Heart right ventricle (tissue), 16 donors: Measurements from ENCODE around the gene IL1R2. TPM values are rescaled to one million over a fixed set of nuclear protein-coding genes. Genes with fewer than 3 reads are reported as not detected.

Experiments
- ATAC-seq, 8 donors: fragments of 200-7000 bp; cut with Tn5 transposase; one replicate each; pipeline ENCODE4 v1.9.1; 2020; ENCODE audit warnings: mild to moderate bottlenecking in 8 of 8, moderate library complexity in 8 of 8, moderate number of reproducible peaks in 1 of 8
- DNase-seq, 2 donors: peaks; one replicate each; pipeline ENCODE4 v3.0.0-alpha.2; 2020
- H3K27ac ChIP-seq, 10 donors: fragments of 200-600 bp; sonication (generic) in 2 of 10; one replicate each; pipeline versions ENCODE4 v1.5.0 to v1.8.0; 2020 to 2022; ENCODE audit warnings: mild to moderate bottlenecking in 3 of 10
- H3K27me3 ChIP-seq, 7 donors: fragments of 200-600 bp; one replicate each; pipeline ENCODE4 v1.8.0; 2021 to 2022; ENCODE audit warnings: mild to moderate bottlenecking in 2 of 7
- H3K36me3 ChIP-seq, 9 donors: fragments of 200-600 bp; sonication (generic) in 1 of 9; one replicate each; pipeline versions ENCODE4 v1.5.0 to v1.8.0; 2020 to 2022; ENCODE audit warnings: mild to moderate bottlenecking in 2 of 9
- H3K4me1 ChIP-seq, 9 donors: fragments of 200-600 bp; sonication (generic) in 1 of 9; one replicate each; pipeline versions ENCODE4 v1.5.0 to v1.8.0; 2020 to 2022; ENCODE audit warnings: mild to moderate bottlenecking in 4 of 9
- H3K4me3 ChIP-seq, 10 donors: fragments of 200-600 bp; sonication (generic) in 2 of 10; one replicate each; pipeline versions ENCODE4 v1.5.0 to v1.8.0; 2020 to 2022; ENCODE audit warnings: mild to moderate bottlenecking in 7 of 10, moderate library complexity in 2 of 10
- H3K9me3 ChIP-seq, 11 donors: fragments of 200-600 bp in 10 of 11; sonication (generic) in 2 of 11; one replicate each; pipeline versions ENCODE4 v1.5.0 to v1.8.0; 2013 to 2022; ENCODE audit warnings: mild to moderate bottlenecking in 2 of 11, control low read depth in 1 of 11, moderate library complexity in 1 of 11
- WGBS, 2 donors: extraction: QIAGEN DNeasy Blood & Tissue Kit; methylation state at CpG; one replicate each; pipeline ENCODE4 v1.1.7; 2013; ENCODE audit warnings: inconsistent platforms in 1 of 2; 5-methylcytosine and 5-hydroxymethylcytosine counted together
- intact Hi-C, 10 donors: fragments of 100-400 bp; cut with DNase I; formaldehyde crosslinking; loops; one replicate each; pipeline versions ENCODE4 v1.11.1 to v1.14.2; 2022
- polyA plus RNA-seq, 2 donors: library from polyadenylated mRNA; stranded (reverse); fragments of 200-250 nt; gene quantifications; one replicate each; pipeline ENCODE4 v1.2.3, GENCODE V29; 2013
- total RNA-seq, 10 donors: library from RNA; stranded (reverse); fragmentation: NEBNext Ultra II Directional in 3 of 10; extraction: Animal tissue kit (Norgen Biotek cat#: 25700) in 3 of 10; gene quantifications; one replicate each; pipeline versions ENCODE4 v1.2.1 to v1.2.4, GENCODE V29; 2021 to 2023
- TF ChIP-seq, protein P1 (sequence below), 9 donors: fragments of 200-600 bp; sonication (generic) in 2 of 9; IDR thresholded peaks; one replicate each; pipeline versions ENCODE4 v1.5.0 to v1.8.0; 2021 to 2022; ENCODE audit warnings: antibody characterized with exemption in 9 of 9, mild to moderate bottlenecking in 5 of 9, moderate library complexity in 1 of 9
- donor health status: Arrhythmogenic right ventricular cardiomyopathy.
- donor health status: ischemic (EF 13 %, LVEDD 7.1; RV severe dilation, severe dysfunction).
- donor health status: healthy with polysubstance abuse.
- donor health status: DM: no; HTN: yes; CAD: no.
- donor health status: DM: no; HTN: no; CAD: no.
- donor health status: ischemic (EF 25% LVEDD 6.9; RV normal size, moderate dysfunction).
- donor health status: ischemic (EF 25% LVEDD 5.7; RV mildly dilated, moderate dysfunction).
- donor health status: healthy.
- donor health status: DM: yes; HTN: yes; CAD: no.
- donor health status: Ischemic cardiomyopathy.
- donor health status: ischemic (EF 35%, LVEDD 5.7; RV mildly dilated, moderate dysfunction).
- donor health status: nonischemic (EF 11% LVEDD 7.7; RV severe dilation, severe dysfunction).
- donor health status: DM: yes; HTN: yes; CAD: no.
- donor health status: PGD.
- donor health status: ischemic (EF 29% LVEDD 5.4; RV normal size, mild dysfunction).
- donor health status: nonischemic (EF 23%, LVEDD 6.1; RV moderate dilation, normal function).

The IL1R2 gene
- total and polyA plus RNA-seq, 12 donors: 0.34 to 9.4 (median 1.5) TPM; not detected in 2

- Histone ChIP-seq H3K9me3 (no peaks in the 10 kb centered on the region), H3K27me3 (no peaks in the 10 kb centered on the region), H3K36me3 (no peaks in the 10 kb centered on the region), H3K27ac (no peak overlapping the region), H3K4me3 (no peak overlapping the region), H3K4me1 (peaks cover 6 to 23% (median 14%) of the 10 kb centered on the region in 9 donors)
- no peak for ATAC-seq
- intact Hi-C loops: no loop called here
- TF ChIP-seq, protein P1, sequence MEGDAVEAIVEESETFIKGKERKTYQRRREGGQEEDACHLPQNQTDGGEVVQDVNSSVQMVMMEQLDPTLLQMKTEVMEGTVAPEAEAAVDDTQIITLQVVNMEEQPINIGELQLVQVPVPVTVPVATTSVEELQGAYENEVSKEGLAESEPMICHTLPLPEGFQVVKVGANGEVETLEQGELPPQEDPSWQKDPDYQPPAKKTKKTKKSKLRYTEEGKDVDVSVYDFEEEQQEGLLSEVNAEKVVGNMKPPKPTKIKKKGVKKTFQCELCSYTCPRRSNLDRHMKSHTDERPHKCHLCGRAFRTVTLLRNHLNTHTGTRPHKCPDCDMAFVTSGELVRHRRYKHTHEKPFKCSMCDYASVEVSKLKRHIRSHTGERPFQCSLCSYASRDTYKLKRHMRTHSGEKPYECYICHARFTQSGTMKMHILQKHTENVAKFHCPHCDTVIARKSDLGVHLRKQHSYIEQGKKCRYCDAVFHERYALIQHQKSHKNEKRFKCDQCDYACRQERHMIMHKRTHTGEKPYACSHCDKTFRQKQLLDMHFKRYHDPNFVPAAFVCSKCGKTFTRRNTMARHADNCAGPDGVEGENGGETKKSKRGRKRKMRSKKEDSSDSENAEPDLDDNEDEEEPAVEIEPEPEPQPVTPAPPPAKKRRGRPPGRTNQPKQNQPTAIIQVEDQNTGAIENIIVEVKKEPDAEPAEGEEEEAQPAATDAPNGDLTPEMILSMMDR (IDR thresholded peaks at IDR 0.05): peak in 1 of 9 donors; percentile 13
- no peak for DNase-seq
- 69 to 81% methylated on average over 6 of the region's 6 CpGs for WGBS, 2 donors
These were observed 82.5 kb downstream of the IL1R2 start for GRCh38 chr2:102074152-102074783.

DNA sequence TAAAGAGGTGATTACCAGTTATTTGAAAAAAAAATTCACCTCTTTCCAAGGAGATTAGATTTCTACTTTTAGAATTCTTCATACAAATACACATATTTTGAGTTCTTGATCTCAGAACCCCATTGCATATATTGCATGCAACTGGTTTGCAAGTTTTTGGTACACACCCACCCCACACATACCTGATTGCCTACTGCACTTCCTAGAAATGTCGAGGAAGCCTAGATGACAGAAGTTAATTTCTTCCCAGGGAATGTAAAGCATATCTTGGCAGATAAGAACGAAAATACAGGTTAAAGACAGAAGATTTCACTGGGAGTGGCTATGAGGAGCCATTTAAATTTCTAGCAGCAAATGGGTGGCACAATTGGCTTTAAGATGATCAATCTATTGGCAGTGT, 83.7 kb downstream of the IL1R2 start:
- Histone ChIP-seq H3K27me3 (no peaks in the 10 kb centered on the region), H3K4me3 (no peak overlapping the region), H3K9me3 (no peaks in the 10 kb centered on the region), H3K4me1 (peaks cover 0 to 10% (median 3%) of the 10 kb centered on the region in 9 donors), H3K36me3 (no peaks in the 10 kb centered on the region), H3K27ac (no peak overlapping the region)
- 79 to 80% methylated on average over 2 of the region's 2 CpGs for WGBS, 2 donors
- TF ChIP-seq, protein P1 (IDR thresholded peaks at IDR 0.05): no peak
- DNase-seq (no peak), ATAC-seq (no peak)
- intact Hi-C loops: no loop called here

DNA sequence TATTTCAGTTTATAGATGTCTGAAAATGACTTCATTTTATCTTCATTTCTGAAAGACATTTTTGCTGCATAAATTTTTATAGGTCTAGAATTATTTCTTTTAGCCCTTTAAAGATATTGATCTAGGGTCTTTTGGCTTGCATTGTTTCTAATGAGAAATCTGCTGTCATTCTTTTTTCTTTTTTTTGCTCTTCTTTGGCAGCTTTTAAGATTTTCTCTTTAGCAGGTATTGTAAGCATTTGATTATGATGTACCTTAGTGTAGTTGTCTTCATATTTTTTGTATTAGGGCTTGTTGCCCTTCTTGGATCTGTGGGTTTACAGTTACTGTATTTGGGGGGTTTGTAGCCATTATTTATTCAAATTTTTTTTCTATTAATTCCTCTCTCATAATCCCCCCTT, 84.8 kb downstream of the IL1R2 start:
- Histone ChIP-seq H3K4me1 (peaks cover 0 to 9% (median 0%) of the 10 kb centered on the region in 9 donors), H3K4me3 (no peak overlapping the region), H3K9me3 (no peaks in the 10 kb centered on the region), H3K27me3 (no peaks in the 10 kb centered on the region), H3K36me3 (no peaks in the 10 kb centered on the region), H3K27ac (no peak overlapping the region)
- intact Hi-C loops: no loop called here
- no peak for ATAC-seq
- TF ChIP-seq, protein P1 (IDR thresholded peaks at IDR 0.05): no peak
- no peak for DNase-seq

Other genes with a start within 250 kb of the IL1R2 start
- 10 to 100 TPM in 9 of 10 donors, 1 to 10 TPM in 1; 5.7 to 47.0 (median 17.6) TPM for gene IL1R1, start 150.8 kb downstream of the IL1R2 start, total RNA-seq
- gene IL1R1, start 150.8 kb downstream of the IL1R2 start, polyA plus RNA-seq: 10 to 100 TPM; 22.0 to 28.7 TPM
- gene IL1RL2, start 195.1 kb downstream of the IL1R2 start, total RNA-seq: under 1 TPM in 5 of 10 donors, not detected in 5; 0.11 to 0.92 (median 0.31) TPM
- gene IL1RL2, start 195.1 kb downstream of the IL1R2 start, polyA plus RNA-seq: under 1 TPM; 0.22 to 0.29 TPM